Hepatocyte (in vitro differentiated cells): ENCODE data around the gene PRXL2B.

Experiments
- CTCF ChIP-seq: fragments of 200-600 bp; sonication (generic); IDR thresholded peaks from 2 replicates; pipeline ENCODE4 v1.5.1; 2016; ENCODE audit warnings: antibody characterized with exemption, mild to moderate bottlenecking; ENCODE audit not compliant: poor library complexity
- EZH2 ChIP-seq: fragments of 200-600 bp; sonication (generic); IDR thresholded peaks from 2 replicates; pipeline ENCODE4 v1.6.1; 2016; ENCODE audit warnings: antibody characterized with exemption, mild to moderate bottlenecking, borderline replicate concordance
- EZH2phosphoT487 ChIP-seq: fragments of 200-600 bp; sonication (generic); IDR thresholded peaks from one replicate; pipeline ENCODE4 v1.6.1; 2018; ENCODE audit warnings: antibody characterized with exemption, mild to moderate bottlenecking, low read depth, moderate library complexity; ENCODE audit not compliant: unreplicated experiment, severe bottlenecking

GRCh38 chr1:2558861-2559260 is 27.7 kb upstream of the PRXL2B start:
- TF ChIP-seq EZH2phosphoT487 = no peak
- TF ChIP-seq CTCF = no peak
- no peak for TF ChIP-seq EZH2
